ENCODE measurements around the gene MRTFB. TPM values are rescaled to one million over a fixed set of nuclear protein-coding genes. Genes with fewer than 3 reads are reported as not detected.

The MRTFB gene
- total and polyA plus RNA-seq, 2 experiments from 2014 or later = 13.9 to 22.2 TPM

DNA sequence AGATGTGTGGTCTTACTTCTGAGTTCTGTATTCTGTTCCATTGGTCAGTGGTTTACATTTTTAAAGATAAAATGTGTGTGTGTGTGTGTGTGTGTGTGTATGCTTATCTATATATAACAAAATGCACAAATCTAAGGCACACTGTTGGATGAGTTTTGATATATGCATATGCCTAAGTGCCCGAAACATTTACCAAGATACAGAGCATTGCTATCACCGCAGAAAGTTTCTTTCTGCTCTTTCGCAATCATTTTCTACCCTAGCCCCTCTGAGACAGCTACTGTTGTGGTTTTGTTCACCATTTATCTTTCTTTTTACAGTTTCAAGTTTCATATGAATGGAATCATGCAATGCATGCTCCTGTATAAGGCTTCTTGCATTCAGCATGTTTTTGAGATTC lies 97.0 kb downstream of the MRTFB start (continued):
- TF ChIP-seq, protein P1, sequence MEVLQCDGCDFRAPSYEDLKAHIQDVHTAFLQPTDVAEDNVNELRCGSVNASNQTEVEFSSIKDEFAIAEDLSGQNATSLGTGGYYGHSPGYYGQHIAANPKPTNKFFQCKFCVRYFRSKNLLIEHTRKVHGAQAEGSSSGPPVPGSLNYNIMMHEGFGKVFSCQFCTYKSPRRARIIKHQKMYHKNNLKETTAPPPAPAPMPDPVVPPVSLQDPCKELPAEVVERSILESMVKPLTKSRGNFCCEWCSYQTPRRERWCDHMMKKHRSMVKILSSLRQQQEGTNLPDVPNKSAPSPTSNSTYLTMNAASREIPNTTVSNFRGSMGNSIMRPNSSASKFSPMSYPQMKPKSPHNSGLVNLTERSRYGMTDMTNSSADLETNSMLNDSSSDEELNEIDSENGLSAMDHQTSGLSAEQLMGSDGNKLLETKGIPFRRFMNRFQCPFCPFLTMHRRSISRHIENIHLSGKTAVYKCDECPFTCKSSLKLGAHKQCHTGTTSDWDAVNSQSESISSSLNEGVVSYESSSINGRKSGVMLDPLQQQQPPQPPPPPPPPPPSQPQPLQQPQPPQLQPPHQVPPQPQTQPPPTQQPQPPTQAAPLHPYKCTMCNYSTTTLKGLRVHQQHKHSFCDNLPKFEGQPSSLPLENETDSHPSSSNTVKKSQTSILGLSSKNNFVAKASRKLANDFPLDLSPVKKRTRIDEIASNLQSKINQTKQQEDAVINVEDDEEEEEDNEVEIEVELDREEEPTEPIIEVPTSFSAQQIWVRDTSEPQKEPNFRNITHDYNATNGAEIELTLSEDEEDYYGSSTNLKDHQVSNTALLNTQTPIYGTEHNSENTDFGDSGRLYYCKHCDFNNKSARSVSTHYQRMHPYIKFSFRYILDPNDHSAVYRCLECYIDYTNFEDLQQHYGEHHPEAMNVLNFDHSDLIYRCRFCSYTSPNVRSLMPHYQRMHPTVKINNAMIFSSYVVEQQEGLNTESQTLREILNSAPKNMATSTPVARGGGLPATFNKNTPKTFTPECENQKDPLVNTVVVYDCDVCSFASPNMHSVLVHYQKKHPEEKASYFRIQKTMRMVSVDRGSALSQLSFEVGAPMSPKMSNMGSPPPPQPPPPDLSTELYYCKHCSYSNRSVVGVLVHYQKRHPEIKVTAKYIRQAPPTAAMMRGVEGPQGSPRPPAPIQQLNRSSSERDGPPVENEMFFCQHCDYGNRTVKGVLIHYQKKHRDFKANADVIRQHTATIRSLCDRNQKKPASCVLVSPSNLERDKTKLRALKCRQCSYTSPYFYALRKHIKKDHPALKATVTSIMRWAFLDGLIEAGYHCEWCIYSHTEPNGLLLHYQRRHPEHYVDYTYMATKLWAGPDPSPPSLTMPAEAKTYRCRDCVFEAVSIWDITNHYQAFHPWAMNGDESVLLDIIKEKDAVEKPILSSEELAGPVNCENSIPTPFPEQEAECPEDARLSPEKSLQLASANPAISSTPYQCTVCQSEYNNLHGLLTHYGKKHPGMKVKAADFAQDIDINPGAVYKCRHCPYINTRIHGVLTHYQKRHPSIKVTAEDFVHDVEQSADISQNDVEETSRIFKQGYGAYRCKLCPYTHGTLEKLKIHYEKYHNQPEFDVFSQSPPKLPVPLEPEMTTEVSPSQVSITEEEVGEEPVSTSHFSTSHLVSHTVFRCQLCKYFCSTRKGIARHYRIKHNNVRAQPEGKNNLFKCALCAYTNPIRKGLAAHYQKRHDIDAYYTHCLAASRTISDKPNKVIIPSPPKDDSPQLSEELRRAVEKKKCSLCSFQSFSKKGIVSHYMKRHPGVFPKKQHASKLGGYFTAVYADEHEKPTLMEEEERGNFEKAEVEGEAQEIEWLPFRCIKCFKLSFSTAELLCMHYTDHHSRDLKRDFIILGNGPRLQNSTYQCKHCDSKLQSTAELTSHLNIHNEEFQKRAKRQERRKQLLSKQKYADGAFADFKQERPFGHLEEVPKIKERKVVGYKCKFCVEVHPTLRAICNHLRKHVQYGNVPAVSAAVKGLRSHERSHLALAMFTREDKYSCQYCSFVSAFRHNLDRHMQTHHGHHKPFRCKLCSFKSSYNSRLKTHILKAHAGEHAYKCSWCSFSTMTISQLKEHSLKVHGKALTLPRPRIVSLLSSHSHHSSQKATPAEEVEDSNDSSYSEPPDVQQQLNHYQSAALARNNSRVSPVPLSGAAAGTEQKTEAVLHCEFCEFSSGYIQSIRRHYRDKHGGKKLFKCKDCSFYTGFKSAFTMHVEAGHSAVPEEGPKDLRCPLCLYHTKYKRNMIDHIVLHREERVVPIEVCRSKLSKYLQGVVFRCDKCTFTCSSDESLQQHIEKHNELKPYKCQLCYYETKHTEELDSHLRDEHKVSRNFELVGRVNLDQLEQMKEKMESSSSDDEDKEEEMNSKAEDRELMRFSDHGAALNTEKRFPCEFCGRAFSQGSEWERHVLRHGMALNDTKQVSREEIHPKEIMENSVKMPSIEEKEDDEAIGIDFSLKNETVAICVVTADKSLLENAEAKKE (CRISPR knock-in tag; IDR thresholded peaks at IDR 0.05) = no peak
- TF ChIP-seq EZH2phosphoT487 (IDR thresholded peaks at IDR 0.05; ENCODE audit: unreplicated experiment) = no peak
- TF ChIP-seq CREB1 (CRISPR knock-in tag; IDR thresholded peaks at IDR 0.05; ENCODE audit: low read depth) = no peak

DNA sequence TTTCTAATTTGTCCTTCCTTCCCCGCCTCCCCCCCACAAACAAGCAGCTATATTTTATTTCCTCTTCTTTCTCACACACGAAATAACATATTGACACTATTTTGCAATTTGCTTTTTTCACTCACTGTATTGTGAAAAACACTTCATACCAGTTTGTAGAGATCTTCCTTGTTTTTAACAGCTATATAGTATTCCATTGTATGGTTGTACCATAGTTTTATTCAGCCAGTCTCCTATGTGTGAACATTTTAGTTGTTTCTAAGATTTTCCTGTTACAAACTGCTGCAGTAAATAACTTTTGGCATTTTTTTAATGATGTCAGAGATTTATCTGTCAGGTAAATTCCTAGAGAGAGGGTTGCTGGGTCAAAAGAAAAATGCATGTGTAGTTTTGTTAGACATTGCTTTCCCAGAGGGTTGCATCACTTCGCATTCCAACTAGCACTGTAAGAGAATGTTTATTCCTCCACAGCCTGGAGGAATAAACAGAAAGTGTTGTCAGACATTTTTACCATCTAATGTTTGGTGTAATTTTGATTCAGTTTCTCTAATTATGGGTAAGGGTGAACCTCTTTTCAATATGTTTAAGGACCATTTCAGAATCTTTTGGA lies 101.2 kb downstream of the MRTFB start:
- no peak for DNase-seq (ENCODE audit: low spot score)
- Mint-ChIP-seq H3K27me3 (ENCODE audit: insufficient read depth, low read depth, poor library complexity) (no peaks in the 10 kb centered on the region), H3K4me1 (no peaks in the 10 kb centered on the region), H3K9me3 (no peaks in the 10 kb centered on the region; the same call in 2 of the 3 replicates), H3K36me3 (ENCODE audit: low read depth) (peaks cover 9% of the 10 kb centered on the region; the same call in 2 of the 3 replicates), H3K4me3 (no peak overlapping the region), H3K27ac (no peak overlapping the region)
- H3K4me1 ChIP-seq (ENCODE audit: insufficient read depth) = no peaks in the 10 kb centered on the region
- no peak overlapping the region for H2AFZ ChIP-seq
- no peak overlapping the region for H3K4me3 ChIP-seq
- no peaks in the 10 kb centered on the region for H4K20me1 ChIP-seq (replicated peaks; ENCODE audit: insufficient read depth)
- H3K27me3 ChIP-seq (ENCODE audit: insufficient read depth) = no peaks in the 10 kb centered on the region
- no peaks in the 10 kb centered on the region for H3K36me3 ChIP-seq (ENCODE audit: insufficient read depth)
- H3K27ac ChIP-seq (ENCODE audit: low read depth) = no peak overlapping the region
- 0 out of 2 replicates have a peak, but pooled peaks cover 3% of the 10 kb centered on the region for H3K79me2 ChIP-seq (replicated peaks; ENCODE audit: insufficient read depth)
- H3F3A ChIP-seq (replicated peaks; ENCODE audit: low read depth) = no peaks in the 10 kb centered on the region
- H3K9me2 ChIP-seq (ENCODE audit: insufficient read depth) = no peaks in the 10 kb centered on the region
- H3K4me2 ChIP-seq = no peak overlapping the region
- no peak for ATAC-seq
- no peak for TF ChIP-seq ZNF114 (CRISPR knock-in tag; IDR thresholded peaks at IDR 0.05)
- no peak for TF ChIP-seq STAT1 (IDR thresholded peaks at IDR 0.05; ENCODE audit: unreplicated experiment)
- no peak for TF ChIP-seq EZH2 (IDR thresholded peaks at IDR 0.05; ENCODE audit: low read depth, unreplicated experiment)
- TF ChIP-seq JUNB (IDR thresholded peaks at IDR 0.05; ENCODE audit: unreplicated experiment) = no peak
- TF ChIP-seq CREB1 (CRISPR knock-in tag; IDR thresholded peaks at IDR 0.05; ENCODE audit: low read depth) = no peak
- TF ChIP-seq, protein P2, sequence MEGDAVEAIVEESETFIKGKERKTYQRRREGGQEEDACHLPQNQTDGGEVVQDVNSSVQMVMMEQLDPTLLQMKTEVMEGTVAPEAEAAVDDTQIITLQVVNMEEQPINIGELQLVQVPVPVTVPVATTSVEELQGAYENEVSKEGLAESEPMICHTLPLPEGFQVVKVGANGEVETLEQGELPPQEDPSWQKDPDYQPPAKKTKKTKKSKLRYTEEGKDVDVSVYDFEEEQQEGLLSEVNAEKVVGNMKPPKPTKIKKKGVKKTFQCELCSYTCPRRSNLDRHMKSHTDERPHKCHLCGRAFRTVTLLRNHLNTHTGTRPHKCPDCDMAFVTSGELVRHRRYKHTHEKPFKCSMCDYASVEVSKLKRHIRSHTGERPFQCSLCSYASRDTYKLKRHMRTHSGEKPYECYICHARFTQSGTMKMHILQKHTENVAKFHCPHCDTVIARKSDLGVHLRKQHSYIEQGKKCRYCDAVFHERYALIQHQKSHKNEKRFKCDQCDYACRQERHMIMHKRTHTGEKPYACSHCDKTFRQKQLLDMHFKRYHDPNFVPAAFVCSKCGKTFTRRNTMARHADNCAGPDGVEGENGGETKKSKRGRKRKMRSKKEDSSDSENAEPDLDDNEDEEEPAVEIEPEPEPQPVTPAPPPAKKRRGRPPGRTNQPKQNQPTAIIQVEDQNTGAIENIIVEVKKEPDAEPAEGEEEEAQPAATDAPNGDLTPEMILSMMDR (conservative IDR thresholded peaks at IDR 0.05; ENCODE audit: low read depth in 2 of 2) = no peak
- no peak for TF ChIP-seq EZH2phosphoT487 (IDR thresholded peaks at IDR 0.05; ENCODE audit: unreplicated experiment)
- TF ChIP-seq, protein P3, sequence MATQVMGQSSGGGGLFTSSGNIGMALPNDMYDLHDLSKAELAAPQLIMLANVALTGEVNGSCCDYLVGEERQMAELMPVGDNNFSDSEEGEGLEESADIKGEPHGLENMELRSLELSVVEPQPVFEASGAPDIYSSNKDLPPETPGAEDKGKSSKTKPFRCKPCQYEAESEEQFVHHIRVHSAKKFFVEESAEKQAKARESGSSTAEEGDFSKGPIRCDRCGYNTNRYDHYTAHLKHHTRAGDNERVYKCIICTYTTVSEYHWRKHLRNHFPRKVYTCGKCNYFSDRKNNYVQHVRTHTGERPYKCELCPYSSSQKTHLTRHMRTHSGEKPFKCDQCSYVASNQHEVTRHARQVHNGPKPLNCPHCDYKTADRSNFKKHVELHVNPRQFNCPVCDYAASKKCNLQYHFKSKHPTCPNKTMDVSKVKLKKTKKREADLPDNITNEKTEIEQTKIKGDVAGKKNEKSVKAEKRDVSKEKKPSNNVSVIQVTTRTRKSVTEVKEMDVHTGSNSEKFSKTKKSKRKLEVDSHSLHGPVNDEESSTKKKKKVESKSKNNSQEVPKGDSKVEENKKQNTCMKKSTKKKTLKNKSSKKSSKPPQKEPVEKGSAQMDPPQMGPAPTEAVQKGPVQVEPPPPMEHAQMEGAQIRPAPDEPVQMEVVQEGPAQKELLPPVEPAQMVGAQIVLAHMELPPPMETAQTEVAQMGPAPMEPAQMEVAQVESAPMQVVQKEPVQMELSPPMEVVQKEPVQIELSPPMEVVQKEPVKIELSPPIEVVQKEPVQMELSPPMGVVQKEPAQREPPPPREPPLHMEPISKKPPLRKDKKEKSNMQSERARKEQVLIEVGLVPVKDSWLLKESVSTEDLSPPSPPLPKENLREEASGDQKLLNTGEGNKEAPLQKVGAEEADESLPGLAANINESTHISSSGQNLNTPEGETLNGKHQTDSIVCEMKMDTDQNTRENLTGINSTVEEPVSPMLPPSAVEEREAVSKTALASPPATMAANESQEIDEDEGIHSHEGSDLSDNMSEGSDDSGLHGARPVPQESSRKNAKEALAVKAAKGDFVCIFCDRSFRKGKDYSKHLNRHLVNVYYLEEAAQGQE (IDR thresholded peaks at IDR 0.05; ENCODE audit: unreplicated experiment) = no peak
